PC-3 (cell line): ENCODE measurements around the gene CD164L2. TPM values are rescaled to one million over a fixed set of nuclear protein-coding genes. Genes with fewer than 3 reads are reported as not detected.
"Not testable (repeated sequence)": the region's sequence is repeated elsewhere in the genome, so short reads cannot be mapped to it uniquely, and the experiment has no call there.

ENCODE experiments used
- ATAC-seq: fragments of 200-7000 bp; cut with Tn5 transposase; 2 replicates; pipeline ENCODE4 v1.9.1; 2020; ENCODE audit warnings: mild to moderate bottlenecking, moderate library complexity
- Bru-seq: library from RNA; stranded (reverse); fragments of 400-500 nt; gene quantifications from one replicate; lab custom pipeline; 2021; lab: Mats Ljungman, UMichigan
- BruChase-seq, 2 experiments: library from RNA; stranded (reverse); fragments of 400-500 nt; gene quantifications; one replicate each; lab custom pipeline; 2021; lab: Mats Ljungman, UMichigan
- BruUV-seq: library from RNA; stranded (reverse); fragments of 400-500 nt; replicated peaks from 2 replicates; lab custom pipeline; 2021; lab: Mats Ljungman, UMichigan
- CTCF ChIA-PET: fragments of 300-600 bp; sonication (Branson Sonifier 250); formaldehyde crosslinking; loops from one replicate; lab custom pipeline; 2022; ENCODE audit warnings: antibody characterized with exemption; lab: Charles Lee
- POLR2A ChIA-PET: fragments of 300-600 bp; sonication (Branson Sonifier 250); formaldehyde crosslinking; loops from one replicate; lab custom pipeline; 2022; ENCODE audit warnings: antibody characterized with exemption; ENCODE audit not compliant: unreplicated experiment; lab: Charles Lee
- DNase-seq: peaks from one replicate; pipeline ENCODE4 v3.0.0-alpha.2; 2015
- H2AFZ ChIP-seq: fragments of 300-600 bp; sonication (generic); 2 replicates; pipeline ENCODE4 v1.6.0; 2016; ENCODE audit warnings: antibody characterized with exemption, low read length
- H3F3A ChIP-seq: fragments of 300-600 bp; sonication (generic); one replicate; pipeline ENCODE4 v1.6.0; 2017; ENCODE audit warnings: antibody characterized with exemption, low read length, control low read depth, mild to moderate bottlenecking; ENCODE audit not compliant: unreplicated experiment
- H3K27ac ChIP-seq: fragments of 300-600 bp; sonication (generic); 2 replicates; pipeline ENCODE4 v1.5.1; 2016; ENCODE audit warnings: mild to moderate bottlenecking, low read length
- H3K27me3 ChIP-seq: fragments of 300-600 bp; sonication (generic); 2 replicates; pipeline ENCODE4 v1.6.1; 2016; ENCODE audit warnings: low read length, mixed read lengths
- H3K36me3 ChIP-seq: fragments of 300-600 bp; sonication (generic); 2 replicates; pipeline ENCODE4 v1.6.1; 2016; ENCODE audit warnings: low read depth, mixed run types, low read length, mixed read lengths
- H3K4me1 ChIP-seq: fragments of 300-600 bp; sonication (generic); 2 replicates; pipeline ENCODE4 v1.5.1; 2016; ENCODE audit warnings: low read length; ENCODE audit not compliant: insufficient read depth
- H3K4me2 ChIP-seq: fragments of 300-600 bp; sonication (generic); 2 replicates; pipeline ENCODE4 v1.6.0; 2016; ENCODE audit warnings: low read length
- H3K4me3 ChIP-seq: fragments of 300-600 bp; sonication (generic); 2 replicates; pipeline ENCODE4 v1.5.1; 2016; ENCODE audit warnings: mild to moderate bottlenecking, low read length, mixed read lengths
- H3K79me2 ChIP-seq: fragments of 300-600 bp; sonication (generic); 2 replicates; pipeline ENCODE4 v1.6.1; 2017; ENCODE audit warnings: low read length, mixed read lengths
- H3K9ac ChIP-seq: fragments of 300-600 bp; sonication (generic); 2 replicates; pipeline ENCODE4 v1.6.0; 2016; ENCODE audit warnings: mild to moderate bottlenecking, low read length
- H3K9me2 ChIP-seq: fragments of 300-600 bp; sonication (generic); replicated peaks from 2 replicates; pipeline ENCODE4 v1.6.1; 2016; ENCODE audit warnings: mixed run types, low read length, mixed read lengths
- H3K9me3 ChIP-seq: fragments of 300-600 bp; sonication (generic); 2 replicates; pipeline ENCODE4 v1.6.1; 2016; ENCODE audit warnings: low read length, mixed read lengths
- H4K20me1 ChIP-seq: fragments of 300-600 bp; sonication (generic); 2 replicates; pipeline ENCODE4 v1.6.1; 2016; ENCODE audit warnings: low read length, mixed read lengths
- CTCF ChIP-seq: fragments of 300-600 bp; sonication (generic); conservative IDR thresholded peaks from 2 replicates; pipeline ENCODE4 v1.5.1; 2017; ENCODE audit warnings: antibody characterized with exemption, low read depth, mild to moderate bottlenecking, low read length
- EZH2 ChIP-seq: fragments of 300-600 bp; sonication (generic); IDR thresholded peaks from one replicate; pipeline ENCODE4 v1.6.1; 2017; ENCODE audit warnings: antibody characterized with exemption, mild to moderate bottlenecking, low read length; ENCODE audit not compliant: unreplicated experiment
- EZH2phosphoT487 ChIP-seq: fragments of 300-600 bp; sonication (generic); IDR thresholded peaks from 2 replicates; pipeline ENCODE4 v1.6.1; 2018; ENCODE audit warnings: mild to moderate bottlenecking, antibody characterized with exemption, low read length, borderline replicate concordance
- intact Hi-C: fragments of 100-400 bp; cut with micrococcal nuclease; formaldehyde crosslinking; loops from 2 replicates; pipeline ENCODE4 v1.9.0; 2023
- long read RNA-seq: library from polyadenylated mRNA; unstranded; transcript quantifications from one replicate; pipeline ENCODE4 v2.0.0, GENCODE V29; 2021; ENCODE audit not compliant: unreplicated experiment
- total RNA-seq: library from RNA; depleted of rRNA; stranded (reverse); fragments of >200 nt; gene quantifications from 2 replicates; pipeline ENCODE4 v1.2.3, GENCODE V29; 2014; rRNA removed

CD164L2 gene
- total RNA-seq (0.40 and 0.47 TPM in 2 replicates), Bru-seq, nascent RNA (percentile 27 among the genes with signal in this experiment), BruChase-seq, experiment 1, labeled RNA remaining after a 6-hour chase (percentile 22 among the genes with signal in this experiment), BruChase-seq, experiment 2, labeled RNA remaining after a 2-hour chase (percentile 27 among the genes with signal in this experiment)
- long read RNA-seq = 0 reads

- Histone ChIP-seq H3F3A (no peaks in the 10 kb centered on the region), H3K9ac (no peak within 1 kb of the TSS), H2AFZ (no peak within 1 kb of the TSS), H3K4me1 (no peaks in the 10 kb centered on the region), H3K9me2 (no peaks in the 10 kb centered on the region), H3K79me2 (no peaks in the 10 kb centered on the region), H3K9me3 (no peaks in the 10 kb centered on the region), H3K4me3 (peak within 1 kb of the TSS; percentile 50), H3K27ac (no peak within 1 kb of the TSS), H3K4me2 (peak within 1 kb of the TSS; percentile 60), H3K27me3 (no peaks in the 10 kb centered on the region), H3K36me3 (no peaks in the 10 kb centered on the region), H4K20me1 (no peaks in the 10 kb centered on the region)
- ATAC-seq (peak; percentile 75), DNase-seq (peak; percentile 54)
- intact Hi-C loops = no loop called here
- BruUV-seq = no TSS peak
- POLR2A ChIA-PET = no interaction called here
- TF ChIP-seq EZH2phosphoT487 = no peak
- TF ChIP-seq CTCF = no peak
- TF ChIP-seq EZH2 = no peak
- CTCF ChIA-PET = no interaction called here
Observed at GRCh38 chr1:27383039-27383605, at the start of gene CD164L2. CD164L2 (minus strand) TSS chr1:27383333; CDS start chr1:27383239, 94 bp downstream.

GRCh38 chr1:27432725-27433124 is 49.6 kb upstream of the CD164L2 start:
- H3K4me2 ChIP-seq, H3F3A ChIP-seq, H3K27ac ChIP-seq, H3K9me2 ChIP-seq, CTCF ChIA-PET, DNase-seq, H3K9ac ChIP-seq, H3K4me3 ChIP-seq, ATAC-seq, H3K27me3 ChIP-seq, H2AFZ ChIP-seq, H4K20me1 ChIP-seq, BruUV-seq, H3K9me3 ChIP-seq: not testable (repeated sequence)
- intact Hi-C loops = loop anchor here (5.0 kb wide), 1 partner anchor 55 kb away; no protein-coding TSS in a partner anchor
- peaks cover 81% of the 10 kb centered on the region for H3K79me2 ChIP-seq
- peaks cover 19% of the 10 kb centered on the region for H3K4me1 ChIP-seq
- POLR2A ChIA-PET = interaction anchor here (0.7 kb wide), 1 partner anchor 49 kb away, joined by 11 read pairs; no protein-coding TSS in a partner anchor
- peaks cover 12% of the 10 kb centered on the region for H3K36me3 ChIP-seq

DNA sequence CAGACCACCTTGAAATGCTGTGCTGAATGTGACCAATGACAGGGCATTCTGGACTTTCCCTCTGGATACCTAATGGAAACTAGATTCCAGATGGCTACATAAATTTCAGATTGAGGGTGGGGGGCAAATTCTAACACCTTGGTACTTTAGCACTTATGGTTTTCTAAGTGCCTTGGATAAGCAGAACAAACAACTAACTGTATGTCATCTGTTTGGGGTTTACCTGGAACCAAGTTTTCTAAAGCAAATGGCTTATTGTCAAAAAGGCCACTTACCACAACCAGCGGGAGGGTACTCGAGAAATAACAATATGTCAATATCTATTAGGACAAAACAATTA is 48.4 kb upstream of the CD164L2 start:
- no peak overlapping the region for H3K4me2 ChIP-seq
- peaks cover 22% of the 10 kb centered on the region for H3K36me3 ChIP-seq
- H3F3A ChIP-seq = no peaks in the 10 kb centered on the region
- TF ChIP-seq CTCF (no peak), EZH2 (no peak), EZH2phosphoT487 (no peak)
- no peaks in the 10 kb centered on the region for H3K9me2 ChIP-seq
- H3K79me2 ChIP-seq = peaks cover 69% of the 10 kb centered on the region
- no peaks in the 10 kb centered on the region for H4K20me1 ChIP-seq
- CTCF ChIA-PET = no interaction called here
- no peak overlapping the region for H2AFZ ChIP-seq
- intact Hi-C loops = loop anchor here (5.0 kb wide), 1 partner anchor 56 kb away; no protein-coding TSS in a partner anchor
- H3K9ac ChIP-seq = no peak overlapping the region
- no peaks in the 10 kb centered on the region for H3K9me3 ChIP-seq
- no peak overlapping the region for H3K27ac ChIP-seq
- H3K4me1 ChIP-seq = peaks cover 8% of the 10 kb centered on the region
- no TSS peak for BruUV-seq
- no peak overlapping the region for H3K4me3 ChIP-seq
- no peak for ATAC-seq
- H3K27me3 ChIP-seq = no peaks in the 10 kb centered on the region
- POLR2A ChIA-PET = no interaction called here
- DNase-seq = no peak
